Prostate gland (tissue), 2 donors: ENCODE measurements around the gene PAF1.

Experiments used
- CTCF ChIP-seq, 4 experiments: fragments of 200-600 bp in 2 of 4; fragments of 450-650 bp in 2 of 4; sonication (generic) in 2 of 4; IDR thresholded peaks; 1 replicate in 3 of 4; 2 replicates in 1 of 4; pipeline ENCODE4 v1.5.1; 2016 to 2019; ENCODE audit warnings: antibody characterized with exemption in 4 of 4, mild to moderate bottlenecking in 2 of 4, moderate library complexity in 2 of 4
- POLR2A ChIP-seq: fragments of 450-650 bp; IDR thresholded peaks from one replicate; pipeline ENCODE4 v1.6.1; 2016; ENCODE audit warnings: antibody characterized with exemption, mild to moderate bottlenecking
- POLR2AphosphoS5 ChIP-seq: sonication (generic); formaldehyde crosslinking; IDR thresholded peaks from one replicate; pipeline ENCODE4 v1.6.1; 2017; ENCODE audit warnings: antibody characterized with exemption

DNA sequence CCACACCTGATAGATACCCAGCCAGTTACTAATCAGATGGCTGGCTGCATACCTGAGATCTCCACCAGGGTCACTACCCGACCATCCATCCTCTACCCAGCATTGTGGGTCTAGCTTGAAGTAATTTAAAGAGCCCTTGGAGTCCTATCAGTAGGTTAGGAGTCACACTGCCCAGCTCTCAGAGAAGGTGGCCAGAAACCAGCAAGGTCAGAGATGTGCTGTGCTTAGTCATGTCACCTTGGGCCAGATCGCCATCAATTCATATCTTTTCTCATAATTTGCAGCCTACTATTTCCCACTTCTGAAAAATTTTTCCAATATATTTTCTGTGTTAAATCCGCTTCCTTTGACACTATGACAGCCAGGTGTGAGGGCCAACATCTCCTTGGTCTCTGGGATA is 34.8 kb downstream of the PAF1 start:
- no peak for TF ChIP-seq CTCF (IDR thresholded peaks at IDR 0.05)
- no peak for TF ChIP-seq POLR2A
- no peak for TF ChIP-seq POLR2AphosphoS5
